CD4-positive, alpha-beta T cell treated with Interleukin-15 for 4 hours (primary cell): ENCODE measurements around the gene POLR2F.
"Not testable (repeated sequence)": the region's sequence is repeated elsewhere in the genome, so short reads cannot be mapped to it uniquely, and the experiment has no call there.

ENCODE experiments used
- DNase-seq: peaks from one replicate; pipeline ENCODE4 v3.0.0-alpha.2; 2020; ENCODE audit warnings: low spot score

POLR2F gene

DNA sequence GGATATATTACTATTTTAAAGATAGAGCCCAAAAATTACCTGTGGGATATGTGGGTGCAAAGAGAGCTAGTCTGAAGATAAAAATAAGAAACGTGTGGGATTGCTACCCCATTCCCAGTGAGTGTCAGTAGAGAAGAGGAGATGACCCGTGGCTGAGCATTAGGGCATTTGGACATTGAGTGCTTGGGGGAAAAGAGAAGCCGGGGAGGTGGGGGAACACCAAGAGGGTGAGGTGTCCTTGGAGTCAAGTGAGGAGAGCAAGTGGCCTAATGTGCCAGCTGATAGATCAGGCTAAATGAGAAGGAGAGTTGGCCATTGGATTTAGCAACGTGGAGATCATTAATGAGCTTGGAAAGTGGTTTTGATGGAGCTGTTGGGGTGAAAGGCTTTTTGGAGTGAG is 1.2 kb downstream of the POLR2F start:
- no peak for DNase-seq

DNA sequence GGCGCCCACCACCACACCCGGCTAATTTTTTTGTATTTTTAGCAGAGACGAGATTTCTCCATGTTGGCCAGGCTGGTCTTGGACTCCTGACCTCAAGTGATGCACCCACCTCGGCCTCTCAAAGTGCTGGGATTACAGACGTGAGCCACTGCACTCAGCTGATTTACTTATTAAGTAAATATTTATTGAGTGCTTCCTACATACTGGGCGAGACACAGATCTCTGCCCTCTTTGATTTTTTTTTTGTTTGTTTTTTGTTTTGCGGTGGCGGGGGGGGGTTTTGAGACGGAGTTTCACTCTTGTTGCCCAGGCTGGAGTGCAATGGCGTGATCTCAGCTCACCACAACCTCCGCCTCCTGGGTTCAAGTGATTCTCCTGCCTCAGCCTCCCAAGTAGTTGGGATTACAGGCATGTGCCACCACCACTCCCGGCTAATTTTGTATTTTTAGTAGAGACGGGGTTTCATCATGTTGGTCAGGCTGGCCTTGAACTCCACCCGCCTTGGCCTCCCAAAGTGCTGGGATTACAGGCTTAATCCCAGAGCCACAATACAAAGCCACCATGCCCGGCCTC is 2.4 kb downstream of the POLR2F start:
- not testable (repeated sequence) for DNase-seq

GRCh38 chr22:37957232-37957631 is 3.7 kb downstream of the POLR2F start:
- no peak for DNase-seq

DNA sequence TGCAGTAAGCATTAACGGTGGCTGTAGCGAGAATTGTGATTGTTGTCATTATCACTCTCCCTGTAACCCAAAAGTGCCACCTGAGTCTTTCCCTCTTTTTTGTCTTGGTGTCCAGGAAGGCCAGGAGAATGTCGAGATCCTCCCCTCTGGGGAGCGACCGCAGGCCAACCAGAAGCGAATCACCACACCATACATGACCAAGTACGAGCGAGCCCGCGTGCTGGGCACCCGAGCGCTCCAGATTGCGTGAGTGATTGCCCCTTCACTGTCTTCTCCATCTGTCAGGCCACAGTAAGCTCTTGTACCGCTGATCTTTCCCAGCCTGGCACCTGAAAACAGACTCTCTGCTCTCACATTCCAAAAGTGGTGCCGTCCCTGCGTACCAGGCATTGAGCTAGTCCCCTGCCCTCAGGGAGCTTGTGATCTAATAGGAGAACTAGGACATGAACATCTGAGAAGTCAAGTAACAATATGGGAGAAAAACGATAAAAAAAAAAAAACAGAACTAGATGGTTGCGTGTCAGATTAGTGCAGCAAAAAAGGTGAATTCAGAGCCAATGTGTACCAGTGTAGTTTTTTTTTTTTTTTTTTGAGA is 5.8 kb downstream of the POLR2F start:
- DNase-seq: no peak

DNA sequence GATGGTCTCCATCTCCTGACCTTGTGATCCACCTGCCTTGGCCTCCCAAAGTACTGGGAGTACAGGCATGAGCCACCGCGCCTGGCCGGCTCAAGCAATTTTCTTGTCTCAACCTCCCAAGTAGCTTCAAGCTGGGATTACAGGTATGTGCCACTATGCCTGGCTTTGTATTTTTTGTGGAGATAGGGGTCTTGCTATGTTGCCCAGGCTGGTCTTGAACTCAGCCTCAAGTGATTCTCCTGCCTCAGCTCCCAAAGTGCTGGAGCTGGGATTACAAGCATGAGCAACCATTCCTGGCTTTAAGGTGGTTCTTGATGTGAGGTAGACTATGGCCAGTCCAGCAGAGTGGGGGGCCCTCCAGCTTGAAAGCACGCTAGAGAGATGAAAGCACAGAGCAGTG is 7.6 kb downstream of the POLR2F start:
- DNase-seq: no peak

GRCh38 chr22:37965940-37966664 is 12.6 kb downstream of the POLR2F start:
- DNase-seq: no peak

- no peak for DNase-seq
These were observed 13.6 kb downstream of the POLR2F start for GRCh38 chr22:37967147-37967546.

- DNase-seq: no peak
These were observed 14.3 kb downstream of the POLR2F start for GRCh38 chr22:37967637-37968451.

DNA sequence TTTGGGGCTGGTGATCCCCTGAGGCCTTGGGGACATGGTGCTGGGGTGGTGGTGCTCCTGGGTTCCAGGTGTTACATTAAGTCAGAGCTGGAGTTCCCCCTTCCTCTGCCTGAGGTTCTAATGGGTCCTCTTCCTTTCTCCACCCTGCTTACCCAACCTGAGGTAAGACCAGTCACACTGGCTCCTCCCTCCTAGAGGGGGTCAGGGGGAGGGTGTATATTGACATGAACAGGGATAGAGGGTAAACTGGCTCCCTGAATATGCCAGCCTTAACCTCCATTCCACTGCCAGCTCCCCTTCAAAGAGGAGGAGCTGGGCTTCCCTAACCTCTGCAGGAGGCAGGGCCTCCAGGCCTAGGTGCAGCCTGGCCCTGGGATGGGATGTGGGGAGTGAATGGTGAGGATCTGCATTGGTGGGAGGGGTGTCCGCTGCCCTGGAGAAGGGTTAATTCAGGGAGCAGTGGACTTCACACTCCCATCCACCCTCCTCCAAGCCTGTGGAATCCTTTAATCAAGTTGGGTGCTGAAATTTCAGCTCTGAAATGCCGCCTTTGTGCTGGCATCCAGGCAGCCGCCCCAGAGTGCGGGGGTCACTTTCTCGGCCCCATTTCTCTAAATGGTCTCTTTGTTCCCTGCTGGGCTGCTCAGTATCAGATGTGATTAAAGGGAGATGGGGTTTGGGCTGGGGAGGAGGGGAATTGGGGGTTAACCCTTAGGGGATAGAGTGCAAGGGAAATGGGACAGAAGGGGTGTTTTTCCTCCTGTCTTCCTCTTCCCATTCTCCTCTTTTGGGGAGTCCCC is 15.2 kb downstream of the POLR2F start:
- no peak for DNase-seq

DNA sequence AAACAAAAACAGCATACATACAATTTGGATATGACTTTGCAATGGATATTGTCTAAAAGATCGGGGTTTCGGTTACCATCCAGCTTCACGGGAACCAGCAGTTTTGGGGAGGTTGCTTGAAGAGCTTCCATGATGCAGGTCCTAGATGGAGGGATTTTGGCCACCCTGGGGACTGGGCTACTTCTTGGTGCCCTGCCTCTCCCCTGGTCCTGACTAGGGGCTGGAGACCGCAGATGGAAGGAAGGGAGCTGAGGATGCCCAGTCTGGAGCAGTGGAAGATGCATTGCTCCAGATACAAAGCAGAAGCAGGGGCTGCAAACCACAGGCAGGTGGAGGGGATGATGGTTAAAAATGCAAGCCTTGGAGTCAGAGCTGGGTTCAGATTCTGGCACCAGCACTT is 17.4 kb downstream of the POLR2F start:
- DNase-seq: no peak

GRCh38 chr22:37971475-37972434 is 18.3 kb downstream of the POLR2F start:
- no peak for DNase-seq

- DNase-seq: no peak
These were observed 19.0 kb downstream of the POLR2F start for GRCh38 chr22:37972527-37972926.

DNA sequence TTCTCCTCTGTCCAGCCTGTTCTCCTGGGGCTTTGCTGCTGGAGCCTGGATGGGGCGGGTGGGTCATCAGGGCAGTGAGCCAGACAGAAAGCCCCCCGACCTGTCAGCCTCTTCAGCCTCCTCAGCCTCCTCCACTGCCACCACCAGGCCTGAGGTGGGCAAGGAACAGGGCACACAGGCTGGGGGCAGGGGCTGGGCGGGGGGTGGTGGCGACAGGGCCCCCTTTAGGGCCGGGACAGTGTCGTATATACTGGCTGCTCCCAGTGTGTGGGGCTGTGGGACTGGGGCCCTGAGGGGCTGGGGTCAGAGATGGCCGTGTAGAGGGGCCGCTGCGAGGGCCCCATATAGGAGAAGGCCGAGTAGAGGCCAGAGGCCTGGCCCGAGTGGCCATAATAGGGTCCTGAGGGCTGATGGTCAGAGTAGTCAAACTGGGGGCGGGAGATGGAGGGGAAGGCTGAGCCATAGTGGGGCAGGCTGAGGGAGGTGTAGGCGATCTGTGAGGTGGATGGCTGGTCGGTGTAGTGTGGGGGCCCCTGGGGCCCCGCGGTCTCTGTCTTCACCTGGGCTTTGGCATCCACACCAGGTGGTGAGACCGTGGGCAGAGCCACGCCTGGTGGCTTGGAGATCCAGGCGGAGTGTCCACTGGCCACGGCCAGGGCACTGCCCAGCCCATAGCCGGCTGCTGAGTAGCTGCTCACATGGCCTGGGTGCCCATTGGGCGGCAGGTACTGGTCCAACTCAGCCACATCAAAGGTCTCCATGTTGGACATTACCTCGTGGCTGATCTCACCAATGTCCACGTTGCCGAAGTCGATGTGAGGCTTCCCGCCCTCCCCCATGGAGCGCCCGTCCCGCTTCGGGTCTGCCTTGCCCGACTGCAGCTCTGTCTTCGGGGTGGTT is 20.0 kb downstream of the POLR2F start:
- no peak for DNase-seq

- DNase-seq: no peak
These were observed 21.7 kb downstream of the POLR2F start for GRCh38 chr22:37975153-37975552.

- DNase-seq: not testable (repeated sequence)
These were observed 22.5 kb downstream of the POLR2F start for GRCh38 chr22:37976022-37976421.

DNA sequence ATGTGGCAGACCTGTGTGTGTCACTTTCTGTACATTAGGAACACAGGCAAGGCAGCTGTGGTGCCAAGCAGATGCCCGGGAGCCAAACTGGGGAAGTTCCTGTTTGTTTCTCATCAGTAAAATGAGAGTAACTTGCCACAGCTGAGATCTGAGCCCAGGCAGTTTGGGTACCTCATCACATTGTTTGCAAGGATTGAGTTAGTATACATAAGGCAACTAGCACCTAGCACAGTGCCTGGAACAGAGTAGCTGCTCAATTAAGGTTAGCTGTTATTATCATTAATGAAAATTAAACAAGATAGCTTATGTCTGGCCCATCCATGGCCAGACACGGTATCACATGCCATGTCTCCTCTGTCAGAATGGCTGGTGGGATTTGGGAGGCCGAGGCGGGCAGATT is 23.0 kb downstream of the POLR2F start:
- DNase-seq: no peak

DNA sequence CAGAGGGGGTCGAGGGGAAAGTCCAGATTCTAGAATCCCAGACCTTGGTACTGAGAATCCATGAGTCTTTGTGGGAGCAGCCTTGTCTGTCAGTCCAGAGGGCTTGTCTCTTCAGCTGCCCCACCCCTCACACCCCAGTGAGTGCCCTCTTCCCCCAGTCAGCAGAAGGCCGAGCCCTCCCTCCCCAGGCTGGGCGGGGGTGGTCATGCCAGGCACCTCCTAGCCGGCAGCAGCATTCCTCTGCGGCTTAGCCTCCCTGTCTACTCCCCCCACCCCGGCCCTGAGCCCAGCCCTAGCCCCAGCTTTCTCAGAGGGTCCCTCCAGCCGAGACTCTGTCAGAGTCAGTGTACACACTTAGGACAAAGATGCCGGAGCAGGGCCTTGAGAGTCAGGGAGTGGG is 26.3 kb downstream of the POLR2F start:
- no peak for DNase-seq

DNA sequence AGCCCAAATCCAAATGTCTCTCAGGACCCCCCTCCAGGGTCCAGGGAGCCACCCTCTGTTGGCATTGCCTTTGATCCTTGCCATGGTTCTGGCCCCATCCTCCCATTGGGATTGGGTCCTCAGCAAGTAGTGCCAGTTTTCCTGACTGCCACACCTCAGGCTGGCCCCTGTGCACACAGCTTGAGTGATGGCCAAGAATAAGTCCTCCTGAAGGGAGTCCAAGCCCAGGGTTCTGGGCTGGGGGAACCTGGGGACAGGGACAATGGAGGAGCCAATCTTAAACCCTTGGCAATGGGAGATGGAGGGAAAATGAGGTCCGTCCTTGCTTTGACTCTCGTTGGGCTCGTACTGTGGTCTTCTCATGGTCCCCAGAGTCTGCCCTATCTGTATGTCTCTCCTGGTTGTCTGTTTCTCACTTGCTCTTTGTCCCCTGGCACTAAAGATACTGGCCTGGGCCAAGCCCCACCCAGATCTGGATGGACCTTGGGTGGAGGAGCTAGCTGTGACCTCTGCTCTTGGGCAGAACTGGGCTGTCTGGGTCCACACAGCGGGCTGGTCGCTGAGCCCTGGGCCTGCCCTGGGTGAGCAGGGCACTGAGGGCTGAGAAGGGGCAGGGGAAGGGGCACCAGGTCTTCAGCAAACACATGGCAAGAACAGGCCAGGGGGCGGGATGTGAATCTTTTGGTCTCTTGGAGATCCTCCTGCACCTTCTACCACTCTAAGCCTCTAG is 27.9 kb downstream of the POLR2F start:
- DNase-seq: no peak
